Measurements from ENCODE around the gene OSTN.
"Not testable (repeated sequence)": the region's sequence is repeated elsewhere in the genome, so short reads cannot be mapped to it uniquely, and the experiment has no call there.

The OSTN gene, protein sequence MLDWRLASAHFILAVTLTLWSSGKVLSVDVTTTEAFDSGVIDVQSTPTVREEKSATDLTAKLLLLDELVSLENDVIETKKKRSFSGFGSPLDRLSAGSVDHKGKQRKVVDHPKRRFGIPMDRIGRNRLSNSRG

DNA sequence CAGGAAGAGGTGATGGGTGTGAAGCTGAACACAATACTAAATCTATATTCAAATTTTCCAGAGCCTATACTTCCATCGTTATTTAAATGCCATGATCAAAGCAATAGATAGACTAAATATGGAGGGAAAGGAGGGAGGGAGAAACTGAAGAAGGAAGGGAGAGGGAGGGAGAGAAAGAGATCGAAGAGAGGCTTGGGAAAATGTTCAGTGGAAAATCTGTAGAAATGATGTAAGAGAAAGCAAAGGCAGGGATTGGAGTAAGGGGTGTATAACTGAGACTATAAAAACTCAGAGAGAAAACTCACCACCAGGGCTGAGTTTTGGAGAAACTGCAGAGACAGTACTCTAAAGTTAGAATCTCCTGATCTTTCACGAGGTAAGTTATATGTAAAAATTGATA lies at the start of gene OSTN:
TSS of gene OSTN (plus strand) at position 310 of the 400 bp plus-strand sequence. CDS start 13,292 bp downstream, outside the sequence.
- no peak for DNase-seq (ENCODE audit: low spot score)
- no peak for FAIRE-seq

DNA sequence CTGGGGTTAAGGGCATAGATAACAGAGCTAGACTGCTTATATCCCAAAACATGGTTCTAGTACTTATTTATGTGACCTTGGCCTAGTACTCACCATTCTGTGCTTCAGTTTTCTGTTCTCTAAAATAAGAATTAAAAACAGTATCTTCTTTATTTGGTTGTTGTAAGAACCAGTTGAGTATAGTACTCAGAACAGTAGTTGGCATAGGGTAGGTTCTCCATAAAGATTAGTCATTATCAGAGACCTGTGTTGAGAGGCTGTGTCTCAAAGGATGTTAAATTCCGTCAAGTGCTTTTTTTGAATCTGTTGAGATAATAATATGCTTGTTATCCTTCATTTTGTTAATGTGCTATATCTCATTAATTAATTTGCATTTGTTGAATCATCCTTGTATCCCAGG lies 47.4 kb upstream of the OSTN start:
- FAIRE-seq (no peak), DNase-seq (ENCODE audit: low spot score) (no peak)

DNA sequence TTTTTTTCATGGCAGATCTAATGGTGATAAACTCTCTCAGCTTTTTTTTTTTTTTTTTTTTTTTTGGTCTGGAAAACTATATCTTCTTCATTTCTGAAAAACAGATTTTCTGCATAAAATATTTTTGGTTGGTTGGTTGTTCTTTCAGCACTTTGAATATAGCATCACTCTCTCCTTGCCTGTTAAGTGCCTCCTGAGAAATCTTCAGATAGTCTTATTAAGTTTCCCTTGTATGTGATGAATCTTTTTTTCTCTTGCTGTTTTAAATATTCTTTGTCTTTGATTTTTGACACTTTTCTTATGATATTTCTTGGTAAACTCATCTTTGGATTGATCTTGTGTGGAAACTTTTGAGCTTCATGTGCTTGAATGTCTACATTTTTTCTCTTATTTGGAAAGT lies 44.2 kb upstream of the OSTN start:
- DNase-seq (ENCODE audit: low spot score) (no peak), FAIRE-seq (no peak)

DNA sequence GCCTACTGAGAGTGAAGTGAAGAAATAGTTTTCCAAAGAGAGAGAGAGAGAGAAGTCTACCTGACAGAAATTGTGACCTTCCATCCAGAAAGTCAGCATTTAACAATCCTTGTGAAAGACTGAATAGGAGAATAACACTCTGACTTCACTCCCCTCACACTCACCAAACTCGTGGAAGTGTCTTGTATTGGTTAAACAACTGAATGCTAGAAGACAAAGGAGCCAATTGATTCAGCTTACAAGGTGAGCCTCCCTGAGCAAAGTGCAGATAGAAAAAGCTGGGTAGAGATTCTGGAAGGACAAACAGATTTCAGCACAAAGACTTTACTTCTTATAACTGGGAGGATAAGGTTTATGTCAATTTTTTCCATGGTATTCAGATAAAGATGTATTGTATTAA lies 40.8 kb upstream of the OSTN start:
- FAIRE-seq, result no peak

DNA sequence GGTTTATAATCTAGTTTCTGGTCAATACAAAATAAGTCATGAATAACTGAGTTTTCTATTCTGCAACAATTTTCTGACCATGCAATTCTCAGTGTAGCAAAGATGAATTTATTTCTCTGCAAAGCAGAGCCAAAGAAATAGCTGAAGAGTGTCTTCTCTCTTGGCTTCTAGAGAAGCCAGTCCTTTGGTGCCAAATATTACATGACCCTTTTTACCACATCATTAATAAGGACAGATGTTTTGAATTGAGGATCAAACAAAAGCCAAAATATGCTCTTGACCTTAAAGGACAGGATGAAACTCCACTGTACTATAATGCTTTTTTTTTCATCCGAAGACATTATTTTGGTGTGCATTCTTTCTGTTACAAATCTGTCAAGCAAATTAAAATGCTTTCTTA lies 40.2 kb upstream of the OSTN start:
- FAIRE-seq, result no peak
- DNase-seq (ENCODE audit: low spot score), result no peak

More for the DNA sequence above, 40.8 kb upstream of the OSTN start:
- DNase-seq (ENCODE audit: low spot score), result no peak

DNA sequence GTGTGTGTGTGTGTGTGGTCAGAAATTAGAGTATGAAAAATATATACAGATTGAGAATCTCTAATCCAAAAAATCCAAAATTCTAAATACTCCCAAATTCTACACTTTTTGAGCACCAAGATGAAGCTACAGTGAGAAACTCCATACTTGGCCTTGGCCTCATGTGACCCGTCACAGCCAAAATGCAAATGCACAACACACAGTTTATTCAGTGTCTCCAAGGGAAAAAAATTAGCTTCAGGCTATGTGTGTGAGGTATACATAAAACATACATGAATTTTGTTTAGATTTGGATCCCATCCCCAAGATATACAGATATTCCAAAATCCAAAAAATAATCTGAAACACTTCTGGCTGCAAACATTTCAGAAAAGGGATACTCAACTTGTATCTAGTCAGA lies 33.2 kb upstream of the OSTN start:
- FAIRE-seq, result no peak
- DNase-seq (ENCODE audit: low spot score), result no peak

DNA sequence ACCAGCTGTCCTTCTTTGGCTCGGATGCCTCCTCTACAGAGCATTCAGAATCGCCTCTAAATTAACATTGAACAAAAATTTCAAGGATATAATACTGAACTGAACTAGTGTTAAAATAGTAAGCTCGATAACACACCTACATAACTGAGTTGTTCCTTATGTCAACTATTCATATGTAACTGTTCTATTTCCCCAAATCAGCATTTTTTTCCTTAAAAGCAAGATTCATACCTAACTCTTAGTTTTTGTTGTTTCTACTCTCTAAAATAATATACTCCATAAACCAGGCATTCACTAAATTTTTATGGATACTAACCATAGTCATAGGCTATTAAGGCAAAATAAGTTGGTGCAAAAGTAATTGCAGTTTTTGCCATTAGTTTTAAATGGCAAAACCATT lies 32.7 kb upstream of the OSTN start:
- FAIRE-seq, result no peak

DNA sequence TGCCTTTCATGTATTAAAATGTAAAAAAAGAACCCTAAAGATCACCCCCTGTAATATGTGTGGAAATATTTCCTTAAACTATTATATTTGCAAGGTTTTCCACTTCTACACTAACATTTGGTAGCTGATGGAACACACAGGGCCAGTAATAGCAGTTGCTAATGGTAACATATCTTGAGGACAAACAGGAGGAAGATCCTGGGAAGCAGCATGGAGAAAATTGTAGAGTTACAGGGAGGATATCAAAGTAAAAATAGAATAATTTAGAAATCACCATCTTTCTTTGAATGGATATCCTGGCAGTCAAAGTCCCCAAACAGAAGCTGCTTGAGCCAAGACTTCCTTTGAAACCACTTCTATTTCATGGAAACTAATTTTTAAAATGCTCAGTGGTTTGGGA lies 29.5 kb upstream of the OSTN start:
- DNase-seq (ENCODE audit: low spot score), result no peak
- no peak for FAIRE-seq

More for the DNA sequence above, 32.7 kb upstream of the OSTN start:
- DNase-seq (ENCODE audit: low spot score), result no peak

DNA sequence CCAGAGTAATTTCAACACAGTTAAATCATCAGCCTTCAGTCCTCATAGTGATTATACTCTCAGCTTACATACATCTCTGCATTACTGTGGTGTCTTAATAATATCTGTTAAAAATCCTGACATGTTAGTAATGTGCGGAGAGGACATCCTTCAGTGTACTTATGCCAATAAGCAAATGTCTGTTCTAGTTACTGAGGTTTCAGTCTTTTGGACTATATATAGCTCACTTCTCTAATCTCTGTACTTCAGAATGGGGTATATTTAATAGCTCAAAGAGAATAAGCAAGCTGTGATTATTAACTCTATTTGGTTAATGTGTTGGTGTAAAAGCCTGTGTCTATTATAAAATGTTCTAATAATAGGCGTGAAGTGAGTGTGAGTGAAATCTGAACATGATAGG lies 28.9 kb upstream of the OSTN start:
- DNase-seq (ENCODE audit: low spot score), result no peak
- FAIRE-seq, result no peak

DNA sequence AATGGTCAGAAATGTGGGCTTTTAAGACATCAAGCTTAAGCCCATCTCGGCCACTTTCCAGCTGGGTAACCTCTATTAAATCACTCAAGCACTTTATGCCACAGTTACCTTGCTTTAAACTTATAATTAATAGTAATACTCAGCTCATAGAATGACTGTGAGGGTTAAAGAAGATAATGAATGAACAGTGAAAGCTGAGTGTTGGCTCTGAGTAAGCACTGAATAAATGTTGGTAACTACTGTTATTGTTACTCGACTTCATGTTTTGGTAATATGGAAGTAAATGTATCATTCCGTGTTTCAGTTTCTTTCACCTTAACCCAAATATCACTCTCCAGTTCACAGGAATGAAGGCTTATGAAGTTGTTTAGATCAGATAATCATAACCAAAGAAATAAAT lies 23.9 kb upstream of the OSTN start:
- DNase-seq (ENCODE audit: low spot score), result no peak

DNA sequence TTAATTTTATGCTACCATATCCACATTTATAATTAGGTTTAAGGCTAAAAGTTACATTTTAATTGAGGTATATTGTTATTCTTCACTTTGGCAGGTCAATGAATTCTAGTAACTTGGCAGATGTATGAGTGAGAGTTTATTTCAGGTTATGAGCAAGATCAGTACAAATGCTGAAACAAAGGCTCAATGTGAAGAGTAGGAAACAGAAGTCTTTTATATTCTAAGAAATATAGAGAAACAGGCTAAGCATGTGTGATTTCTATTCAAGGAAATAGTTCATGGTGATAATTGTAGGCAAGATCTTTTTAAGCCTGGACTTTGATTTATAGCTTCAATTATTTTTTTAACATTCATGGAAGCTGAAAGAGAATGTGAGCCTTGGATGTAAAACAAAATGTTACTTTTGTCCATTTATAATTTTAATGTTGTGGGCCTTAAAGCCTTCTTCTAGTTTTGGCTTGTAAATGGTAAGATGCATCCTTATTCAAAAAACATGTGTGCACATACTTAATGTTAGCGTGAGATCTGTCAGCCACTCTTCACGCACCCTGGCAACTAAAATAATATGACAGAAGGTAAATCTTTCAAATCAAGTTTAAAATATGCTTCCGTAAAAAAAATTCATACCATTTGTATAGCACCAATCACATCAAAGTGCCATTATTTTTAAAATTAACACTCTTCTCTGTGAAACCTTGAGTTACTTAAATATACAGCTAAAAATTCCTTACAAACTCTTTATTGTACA lies 22.8 kb upstream of the OSTN start:
- DNase-seq (ENCODE audit: low spot score), result no peak
- no peak for FAIRE-seq

More for the DNA sequence above, 23.9 kb upstream of the OSTN start:
- no peak for FAIRE-seq

DNA sequence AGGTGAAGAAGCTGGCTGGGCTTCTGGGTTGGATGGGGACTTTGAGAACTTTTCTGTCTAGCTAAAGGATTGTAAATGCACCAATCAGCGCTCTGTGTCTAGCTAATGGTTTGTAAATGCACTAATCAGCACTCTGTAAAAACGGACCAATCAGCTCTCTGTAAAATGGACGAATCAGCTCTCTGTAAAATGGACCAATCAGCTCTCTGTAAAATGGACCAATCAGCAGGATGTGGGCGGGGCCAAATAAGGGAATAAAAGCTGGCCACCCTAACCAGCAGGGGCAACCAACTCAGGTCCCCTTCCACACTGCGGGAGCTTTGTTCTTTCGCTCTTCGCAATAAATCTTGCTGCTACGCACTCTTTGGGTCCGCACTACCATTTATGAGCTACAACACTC lies 13.7 kb upstream of the OSTN start:
- DNase-seq (ENCODE audit: low spot score); FAIRE-seq: not testable (repeated sequence)

DNA sequence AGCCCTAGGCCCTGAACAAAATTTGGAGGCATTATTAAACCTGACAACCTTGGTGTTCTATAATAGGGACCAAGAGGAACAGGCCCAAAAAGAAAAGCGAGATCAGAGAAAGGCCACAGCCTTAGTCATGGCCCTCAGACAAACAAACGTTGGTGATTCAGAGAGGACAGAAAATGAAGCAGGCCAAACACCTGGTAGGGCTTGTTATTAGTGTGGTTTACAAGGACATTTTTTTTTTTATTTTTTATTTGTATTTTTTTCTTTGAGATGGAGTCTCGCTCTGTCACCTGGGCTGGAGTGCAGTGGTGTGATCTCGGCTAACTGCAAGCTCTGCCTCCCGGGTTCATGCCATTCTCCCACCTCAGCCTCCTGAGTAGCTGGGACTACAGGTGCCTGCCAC lies 10.8 kb upstream of the OSTN start:
- DNase-seq (ENCODE audit: low spot score); FAIRE-seq: not testable (repeated sequence)

DNA sequence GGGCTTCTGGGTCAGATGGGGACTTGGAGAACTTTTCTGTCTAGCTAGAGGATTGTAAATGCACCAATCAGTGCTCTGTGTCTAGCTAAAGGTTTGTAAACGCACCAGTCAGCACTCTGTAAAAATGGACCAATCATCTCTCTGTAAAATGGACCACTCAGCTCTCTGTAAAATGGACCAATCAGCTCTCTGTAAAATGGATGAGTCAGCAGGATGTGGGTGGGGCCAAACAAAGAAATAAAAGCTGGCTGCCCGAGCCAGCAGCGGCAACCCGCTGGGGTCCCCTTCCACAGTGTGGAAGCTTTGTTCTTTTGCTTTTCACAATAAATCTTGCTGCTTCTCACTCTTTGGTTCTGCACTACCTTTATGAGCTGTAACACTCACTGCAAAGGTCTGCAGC lies 6.8 kb upstream of the OSTN start:
- not testable (repeated sequence) for FAIRE-seq; DNase-seq (ENCODE audit: low spot score)

DNA sequence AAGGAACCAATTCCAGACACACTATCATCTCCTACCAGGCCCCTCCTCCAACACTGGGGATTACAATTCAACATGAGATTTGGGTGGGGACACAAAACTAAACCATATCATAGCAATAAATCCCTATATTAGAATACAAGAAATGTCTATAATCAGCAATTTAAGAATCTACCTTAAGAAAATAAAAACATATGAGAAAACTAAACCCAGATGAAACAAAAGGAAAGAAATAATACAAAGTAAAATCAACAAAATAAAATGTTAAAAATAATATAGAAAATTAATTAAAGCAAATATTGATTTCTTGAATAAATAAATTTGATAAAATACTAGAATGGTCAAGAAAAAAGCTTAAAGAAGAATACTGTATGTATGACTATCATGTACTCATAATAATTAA lies 6.1 kb upstream of the OSTN start:
- DNase-seq (ENCODE audit: low spot score), result no peak
- peak; percentile 20 for FAIRE-seq

DNA sequence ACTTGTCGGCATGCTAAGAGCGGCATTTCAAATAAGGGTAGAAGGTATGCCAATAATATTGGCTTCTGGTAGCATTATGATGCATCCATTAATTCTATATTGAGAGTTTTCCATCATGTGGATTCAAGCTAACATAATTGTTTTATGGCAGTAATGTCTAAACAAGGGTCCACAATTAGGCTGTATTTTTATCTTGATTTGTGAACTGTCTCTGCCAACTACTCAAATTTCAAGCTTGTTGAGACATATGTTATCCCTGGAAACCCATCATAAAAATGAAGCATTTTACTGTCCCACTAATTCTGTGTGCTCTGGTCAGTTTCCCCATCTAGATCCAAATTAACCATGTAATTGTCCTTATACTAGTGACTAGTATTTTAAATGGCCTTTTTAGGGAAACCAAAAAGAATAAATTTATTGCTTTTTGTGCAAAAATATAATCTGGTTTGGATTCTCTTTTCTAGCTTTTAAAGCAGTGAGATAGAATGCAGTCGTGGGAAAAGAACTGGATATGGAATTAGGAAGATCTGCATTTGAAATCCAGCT lies 1.2 kb upstream of the OSTN start:
- FAIRE-seq (no peak), DNase-seq (ENCODE audit: low spot score) (no peak)

DNA sequence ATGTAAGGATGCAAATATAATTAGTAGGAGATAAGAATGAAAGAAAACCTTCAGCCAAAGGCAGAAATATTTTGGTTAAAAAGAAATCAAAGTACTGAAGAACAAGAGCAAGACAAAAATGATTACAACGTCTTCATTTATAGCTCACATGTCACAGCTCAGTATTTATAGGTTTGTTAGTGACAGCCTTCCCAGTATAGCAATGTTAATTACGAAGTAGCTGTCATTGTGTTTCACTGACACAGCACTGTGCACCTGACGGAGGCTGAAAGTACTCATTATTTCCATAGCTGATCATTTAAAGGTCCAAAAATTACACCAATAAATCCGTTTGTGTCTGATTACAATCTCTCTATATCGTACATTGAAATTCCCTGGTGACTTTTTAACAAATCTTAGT lies 561 bp upstream of the OSTN start:
- no peak for DNase-seq (ENCODE audit: low spot score)
- FAIRE-seq, result no peak

DNA sequence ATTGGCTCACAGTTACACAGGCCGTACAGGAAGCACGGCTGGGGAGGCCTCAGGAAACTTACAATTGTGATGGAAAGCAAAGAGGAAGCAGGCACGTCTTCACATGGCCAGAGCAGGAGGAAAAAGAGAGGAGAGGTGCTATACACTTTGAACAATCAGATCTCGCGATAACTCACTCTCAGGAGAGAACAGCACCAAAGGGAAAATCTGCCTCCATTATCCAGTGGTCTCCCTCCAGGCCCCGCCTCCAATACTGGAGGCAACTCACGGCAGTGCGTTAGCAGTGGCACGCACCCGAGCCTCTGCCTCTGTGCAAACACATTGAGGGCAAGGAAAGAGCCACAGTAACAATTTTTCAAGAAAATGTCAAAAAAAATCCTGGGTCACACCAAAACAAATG lies 11.0 kb downstream of the OSTN start:
- DNase-seq (ENCODE audit: low spot score), result no peak
- no peak for FAIRE-seq

DNA sequence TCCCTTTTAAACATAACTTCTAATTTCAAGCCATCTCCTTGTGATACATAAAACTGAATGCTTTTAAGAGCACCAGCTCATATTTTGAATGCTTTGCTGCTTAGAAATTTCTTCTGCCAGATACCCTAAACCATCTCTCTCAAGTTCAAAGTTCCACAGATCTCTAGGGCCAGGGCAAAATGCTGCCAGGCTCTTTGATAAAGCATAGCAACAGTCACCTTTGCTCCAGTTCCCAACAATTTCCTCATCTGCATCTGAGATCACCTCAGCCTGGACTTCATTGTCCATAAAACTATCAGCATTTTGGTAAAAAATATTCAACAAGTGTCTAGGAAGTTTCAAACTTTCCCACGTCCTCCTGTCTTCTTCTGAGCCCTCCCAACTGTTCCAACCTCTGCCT lies 17.5 kb downstream of the OSTN start:
- no peak for DNase-seq (ENCODE audit: low spot score)
- FAIRE-seq, result no peak

DNA sequence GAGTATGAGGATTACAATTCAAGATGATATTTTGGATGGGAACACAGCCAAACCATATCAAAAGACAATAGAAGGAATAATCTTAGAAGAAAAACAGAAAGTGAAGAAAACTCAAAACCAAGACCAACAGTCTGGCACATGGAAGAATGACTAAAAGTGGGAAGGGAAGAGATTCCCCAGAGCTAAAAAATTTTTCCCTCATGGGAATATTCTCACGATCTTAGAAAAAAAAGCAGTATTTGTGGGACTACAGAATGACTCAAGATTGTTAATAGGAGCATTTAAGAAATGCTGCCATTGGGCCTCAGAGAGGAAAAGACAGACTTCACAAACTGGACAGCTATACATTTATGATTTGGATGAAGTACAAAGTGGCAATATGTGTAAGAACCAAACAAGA lies 18.3 kb downstream of the OSTN start:
- no peak for DNase-seq (ENCODE audit: low spot score)
- no peak for FAIRE-seq

DNA sequence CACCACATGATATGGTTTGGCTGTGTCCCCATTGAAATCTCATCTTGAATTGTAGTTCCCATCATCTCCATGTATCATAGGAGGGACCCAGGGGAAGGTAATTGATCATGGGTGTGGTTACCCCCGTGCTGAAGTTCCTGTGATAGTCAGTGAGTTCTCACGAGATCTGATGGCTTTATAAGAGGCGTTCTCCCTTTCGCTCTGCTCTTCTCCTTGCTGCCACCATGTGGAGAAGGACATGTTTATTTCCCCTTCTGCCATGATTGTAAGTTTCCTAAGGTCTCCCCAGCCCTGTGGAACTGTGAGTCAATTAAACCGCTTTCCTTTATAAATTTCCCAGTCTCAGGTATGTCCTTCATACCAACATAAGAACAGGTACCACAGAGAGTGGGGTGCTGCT lies 21.9 kb downstream of the OSTN start:
- DNase-seq (ENCODE audit: low spot score), result no peak
- FAIRE-seq, result no peak

DNA sequence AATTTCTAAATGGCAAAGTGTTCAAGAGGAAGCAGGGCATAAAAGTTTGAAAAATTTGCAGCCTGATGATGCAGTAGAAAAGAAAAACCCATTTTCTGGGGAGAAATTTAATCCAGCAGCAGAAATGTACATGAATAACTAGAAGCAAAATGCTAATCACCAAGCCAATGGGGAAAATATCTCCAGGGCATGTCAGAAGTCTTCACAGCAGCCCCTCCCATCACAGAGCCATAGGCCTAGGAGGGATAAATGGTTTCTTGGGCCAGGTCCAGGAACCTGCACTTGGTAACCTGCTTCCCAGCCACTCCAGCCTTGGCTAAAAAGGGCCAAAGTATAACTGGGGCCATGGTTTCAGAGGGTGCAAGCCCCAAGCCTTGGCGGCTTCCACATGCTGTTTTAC lies 22.6 kb downstream of the OSTN start:
- DNase-seq (ENCODE audit: low spot score) (no peak), FAIRE-seq (no peak)

DNA sequence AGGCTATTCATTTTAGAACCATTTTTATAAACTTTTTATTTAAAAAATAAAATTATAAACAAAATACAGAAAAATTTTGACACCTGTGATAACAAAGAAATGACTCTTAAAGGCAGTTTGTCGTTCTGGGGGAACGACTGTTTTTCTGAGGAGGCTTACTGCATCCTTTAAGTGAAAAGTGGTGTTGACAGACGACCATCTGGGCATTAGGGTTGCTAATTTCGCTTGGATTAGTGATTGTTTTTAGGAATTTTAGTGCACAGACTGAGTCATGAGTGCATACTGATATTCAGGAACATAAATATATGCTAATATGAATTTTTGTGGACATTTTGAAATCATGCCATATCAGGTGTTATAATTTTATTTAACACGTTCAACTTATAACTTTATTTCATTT lies 28.5 kb downstream of the OSTN start:
- no peak for DNase-seq (ENCODE audit: low spot score)
- FAIRE-seq, result no peak
